Suppressor macrophage treated with lipopolysaccharide for 1 hour (primary cell): ENCODE measurements around the gene TRIM47.
A peak's percentile ranks its signal among the peaks of the same experiment; 100 is the strongest.
"Not testable (repeated sequence)": the region's sequence is repeated elsewhere in the genome, so short reads cannot be mapped to it uniquely, and the experiment has no call there.

Experiments used
- DNase-seq, 3 donors: peaks; one replicate each; pipeline ENCODE4 v3.0.0-alpha.2; 2020 to 2022

The TRIM47 gene

GRCh38 chr17:75865404-75866188 lies 12.8 kb downstream of the TRIM47 start:
- DNase-seq = not testable (repeated sequence)

- not testable (repeated sequence) for DNase-seq
Measured at GRCh38 chr17:75864887-75865286, 13.5 kb downstream of the TRIM47 start.

- DNase-seq = peak in 2 of 3 donors; percentile 35 to 41
Measured at GRCh38 chr17:75864448-75864871, 13.9 kb downstream of the TRIM47 start.

- no peak for DNase-seq
Measured at GRCh38 chr17:75861927-75862317, 16.5 kb downstream of the TRIM47 start.

GRCh38 chr17:75859358-75859757 lies 19.0 kb downstream of the TRIM47 start:
- DNase-seq = not testable (repeated sequence)

GRCh38 chr17:75856062-75856756 lies 22.2 kb downstream of the TRIM47 start:
- DNase-seq = peak in 1 of 3 donors; percentile 30

GRCh38 chr17:75855310-75856061 lies 22.9 kb downstream of the TRIM47 start, which contains the start of gene WBP2:
WBP2 (minus strand) TSS chr17:75855335; CDS start chr17:75855297, 38 bp downstream.
- peak; percentile 99 to 100 (median 100) for DNase-seq

- no peak for DNase-seq
Measured at GRCh38 chr17:75854881-75855309, 23.5 kb downstream of the TRIM47 start.

- peak; percentile 88 to 94 (median 92) for DNase-seq
Measured at GRCh38 chr17:75854101-75854748, 24.2 kb downstream of the TRIM47 start.

- DNase-seq = peak; percentile 40 to 48 (median 45)
Measured at GRCh38 chr17:75853433-75853832, 24.9 kb downstream of the TRIM47 start.

GRCh38 chr17:75851693-75851991 lies 26.7 kb downstream of the TRIM47 start:
- DNase-seq = not testable (repeated sequence)

- DNase-seq = no peak
Measured at GRCh38 chr17:75850928-75851692, 27.3 kb downstream of the TRIM47 start.

- DNase-seq = no peak
Measured at GRCh38 chr17:75849724-75850123, 28.7 kb downstream of the TRIM47 start.

- DNase-seq = no peak
Measured at GRCh38 chr17:75849279-75849646, 29.1 kb downstream of the TRIM47 start.

GRCh38 chr17:75848523-75849278 lies 29.7 kb downstream of the TRIM47 start:
- DNase-seq = peak; percentile 65 to 85 (median 74)

GRCh38 chr17:75847614-75848522 lies 30.5 kb downstream of the TRIM47 start:
- no peak for DNase-seq

- DNase-seq = no peak
Measured at GRCh38 chr17:75846692-75847613, 31.4 kb downstream of the TRIM47 start.

- DNase-seq = no peak
Measured at GRCh38 chr17:75845933-75846691, 32.3 kb downstream of the TRIM47 start.
